ENCODE results near the gene SLC6A3.

DNA sequence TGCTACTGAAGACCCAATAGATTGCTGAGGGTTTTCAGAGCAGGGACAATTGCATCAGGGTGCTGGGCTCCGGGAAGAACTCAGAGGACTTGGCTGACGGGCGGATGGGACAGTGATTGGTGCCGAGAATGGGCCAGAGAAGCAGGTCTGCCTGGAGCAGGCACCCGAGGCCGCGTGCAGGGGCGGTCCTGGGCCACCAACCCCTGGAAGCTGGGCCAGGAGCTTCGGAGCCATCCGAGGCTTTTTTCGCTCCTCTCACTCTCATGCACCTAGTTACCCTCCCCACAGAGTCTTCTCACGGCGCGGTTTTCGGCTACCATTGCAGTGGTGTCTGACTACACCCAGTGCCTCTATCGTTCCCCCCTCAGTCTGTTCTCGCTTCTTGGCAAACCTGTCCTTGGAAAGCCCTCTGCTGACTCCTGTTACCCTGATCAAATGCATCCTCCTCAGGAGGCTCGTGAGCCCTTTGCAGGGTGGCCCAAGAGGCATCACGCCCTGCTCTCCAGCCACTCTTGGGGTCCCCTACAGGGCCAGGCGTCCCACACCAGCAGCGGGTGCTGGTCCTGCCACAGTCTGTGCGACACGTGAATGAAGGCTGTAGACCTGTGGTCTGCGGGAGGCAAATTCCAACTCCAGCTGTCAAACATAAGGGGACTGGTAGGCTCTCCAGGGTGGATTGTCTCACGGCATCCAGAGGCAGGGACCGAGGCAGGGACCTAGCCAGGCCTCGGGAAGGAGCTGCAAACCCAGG is 99.2 kb downstream of the SLC6A3 start:
- TF ChIP-seq, protein P1, sequence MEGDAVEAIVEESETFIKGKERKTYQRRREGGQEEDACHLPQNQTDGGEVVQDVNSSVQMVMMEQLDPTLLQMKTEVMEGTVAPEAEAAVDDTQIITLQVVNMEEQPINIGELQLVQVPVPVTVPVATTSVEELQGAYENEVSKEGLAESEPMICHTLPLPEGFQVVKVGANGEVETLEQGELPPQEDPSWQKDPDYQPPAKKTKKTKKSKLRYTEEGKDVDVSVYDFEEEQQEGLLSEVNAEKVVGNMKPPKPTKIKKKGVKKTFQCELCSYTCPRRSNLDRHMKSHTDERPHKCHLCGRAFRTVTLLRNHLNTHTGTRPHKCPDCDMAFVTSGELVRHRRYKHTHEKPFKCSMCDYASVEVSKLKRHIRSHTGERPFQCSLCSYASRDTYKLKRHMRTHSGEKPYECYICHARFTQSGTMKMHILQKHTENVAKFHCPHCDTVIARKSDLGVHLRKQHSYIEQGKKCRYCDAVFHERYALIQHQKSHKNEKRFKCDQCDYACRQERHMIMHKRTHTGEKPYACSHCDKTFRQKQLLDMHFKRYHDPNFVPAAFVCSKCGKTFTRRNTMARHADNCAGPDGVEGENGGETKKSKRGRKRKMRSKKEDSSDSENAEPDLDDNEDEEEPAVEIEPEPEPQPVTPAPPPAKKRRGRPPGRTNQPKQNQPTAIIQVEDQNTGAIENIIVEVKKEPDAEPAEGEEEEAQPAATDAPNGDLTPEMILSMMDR (IDR thresholded peaks at IDR 0.05; ENCODE audit: insufficient read depth, low read length), result no peak
- TF ChIP-seq POLR2AphosphoS5 (IDR thresholded peaks at IDR 0.05; ENCODE audit: low read depth), result no peak
- TF ChIP-seq, protein P2, sequence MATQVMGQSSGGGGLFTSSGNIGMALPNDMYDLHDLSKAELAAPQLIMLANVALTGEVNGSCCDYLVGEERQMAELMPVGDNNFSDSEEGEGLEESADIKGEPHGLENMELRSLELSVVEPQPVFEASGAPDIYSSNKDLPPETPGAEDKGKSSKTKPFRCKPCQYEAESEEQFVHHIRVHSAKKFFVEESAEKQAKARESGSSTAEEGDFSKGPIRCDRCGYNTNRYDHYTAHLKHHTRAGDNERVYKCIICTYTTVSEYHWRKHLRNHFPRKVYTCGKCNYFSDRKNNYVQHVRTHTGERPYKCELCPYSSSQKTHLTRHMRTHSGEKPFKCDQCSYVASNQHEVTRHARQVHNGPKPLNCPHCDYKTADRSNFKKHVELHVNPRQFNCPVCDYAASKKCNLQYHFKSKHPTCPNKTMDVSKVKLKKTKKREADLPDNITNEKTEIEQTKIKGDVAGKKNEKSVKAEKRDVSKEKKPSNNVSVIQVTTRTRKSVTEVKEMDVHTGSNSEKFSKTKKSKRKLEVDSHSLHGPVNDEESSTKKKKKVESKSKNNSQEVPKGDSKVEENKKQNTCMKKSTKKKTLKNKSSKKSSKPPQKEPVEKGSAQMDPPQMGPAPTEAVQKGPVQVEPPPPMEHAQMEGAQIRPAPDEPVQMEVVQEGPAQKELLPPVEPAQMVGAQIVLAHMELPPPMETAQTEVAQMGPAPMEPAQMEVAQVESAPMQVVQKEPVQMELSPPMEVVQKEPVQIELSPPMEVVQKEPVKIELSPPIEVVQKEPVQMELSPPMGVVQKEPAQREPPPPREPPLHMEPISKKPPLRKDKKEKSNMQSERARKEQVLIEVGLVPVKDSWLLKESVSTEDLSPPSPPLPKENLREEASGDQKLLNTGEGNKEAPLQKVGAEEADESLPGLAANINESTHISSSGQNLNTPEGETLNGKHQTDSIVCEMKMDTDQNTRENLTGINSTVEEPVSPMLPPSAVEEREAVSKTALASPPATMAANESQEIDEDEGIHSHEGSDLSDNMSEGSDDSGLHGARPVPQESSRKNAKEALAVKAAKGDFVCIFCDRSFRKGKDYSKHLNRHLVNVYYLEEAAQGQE (IDR thresholded peaks at IDR 0.05; ENCODE audit: insufficient replicate concordance, low read depth), result no peak
- TF ChIP-seq GABPA (IDR thresholded peaks at IDR 0.05; ENCODE audit: low read depth), result no peak
- TF ChIP-seq SPI1 (IDR thresholded peaks at IDR 0.05; ENCODE audit: borderline replicate concordance, low read depth), result no peak
